Suppressor macrophage (primary cell): ENCODE results near the gene CENPP.

Experiments used
- DNase-seq, 4 experiments: peaks; one replicate each; pipeline ENCODE4 v3.0.0-alpha.2; 2020 to 2022

Gene CENPP

GRCh38 chr9:92509050-92509449 is 183.3 kb downstream of the CENPP start:
- no peak for DNase-seq

- no peak for DNase-seq
These were observed 185.0 kb downstream of the CENPP start for GRCh38 chr9:92510747-92511146.

- no peak for DNase-seq
These were observed 186.9 kb downstream of the CENPP start for GRCh38 chr9:92512622-92513021.

- DNase-seq = no peak
These were observed 187.6 kb downstream of the CENPP start for GRCh38 chr9:92513349-92513748.

- DNase-seq = no peak
These were observed 188.9 kb downstream of the CENPP start for GRCh38 chr9:92514635-92515034.

- DNase-seq = no peak
These were observed 190.8 kb downstream of the CENPP start for GRCh38 chr9:92516521-92516920.

GRCh38 chr9:92517046-92517445 is 191.3 kb downstream of the CENPP start:
- DNase-seq = no peak

- no peak for DNase-seq
These were observed 192.4 kb downstream of the CENPP start for GRCh38 chr9:92518199-92518598.

GRCh38 chr9:92520837-92521236 is 195.1 kb downstream of the CENPP start:
- no peak for DNase-seq

GRCh38 chr9:92522983-92523970 is 197.5 kb downstream of the CENPP start:
- no peak for DNase-seq

- no peak for DNase-seq
These were observed 199.1 kb downstream of the CENPP start for GRCh38 chr9:92524881-92525280.

- DNase-seq = no peak
These were observed 199.6 kb downstream of the CENPP start for GRCh38 chr9:92525306-92525705.

GRCh38 chr9:92527291-92527828 is 201.6 kb downstream of the CENPP start:
- no peak for DNase-seq

GRCh38 chr9:92527832-92528521 is 202.2 kb downstream of the CENPP start:
- no peak for DNase-seq

GRCh38 chr9:92528522-92528849 is 202.7 kb downstream of the CENPP start:
- no peak for DNase-seq

- no peak for DNase-seq
These were observed 203.4 kb downstream of the CENPP start for GRCh38 chr9:92529124-92529523.

- no peak for DNase-seq
These were observed 205.1 kb downstream of the CENPP start for GRCh38 chr9:92530893-92531292.

GRCh38 chr9:92534204-92534603 is 208.5 kb downstream of the CENPP start:
- DNase-seq = peak in 3 of 4 experiments; percentile 4 to 17 (median 9)

- peak in 1 of 4 experiments; percentile 3 for DNase-seq
These were observed 208.9 kb downstream of the CENPP start for GRCh38 chr9:92534674-92535073.

GRCh38 chr9:92535940-92536850 is 210.4 kb downstream of the CENPP start, which contains the start of gene ECM2:
TSS of gene ECM2 (minus strand) at chr9:92535990. CDS start at chr9:92522866, 13,124 bp downstream.
- no peak for DNase-seq

- DNase-seq = no peak
These were observed 212.8 kb downstream of the CENPP start for GRCh38 chr9:92538541-92538940.

GRCh38 chr9:92543972-92544371 is 218.2 kb downstream of the CENPP start:
- no peak for DNase-seq
